ENCODE measurements around the gene ZNF615. TPM values are rescaled to one million over a fixed set of nuclear protein-coding genes. Genes with fewer than 3 reads are reported as not detected.
"Not testable (repeated sequence)": the region's sequence is repeated elsewhere in the genome, so short reads cannot be mapped to it uniquely, and the experiment has no call there.

Gene ZNF615
- total RNA-seq, 2 donors from 2014 or later = 4.7 to 19.8 TPM

DNA sequence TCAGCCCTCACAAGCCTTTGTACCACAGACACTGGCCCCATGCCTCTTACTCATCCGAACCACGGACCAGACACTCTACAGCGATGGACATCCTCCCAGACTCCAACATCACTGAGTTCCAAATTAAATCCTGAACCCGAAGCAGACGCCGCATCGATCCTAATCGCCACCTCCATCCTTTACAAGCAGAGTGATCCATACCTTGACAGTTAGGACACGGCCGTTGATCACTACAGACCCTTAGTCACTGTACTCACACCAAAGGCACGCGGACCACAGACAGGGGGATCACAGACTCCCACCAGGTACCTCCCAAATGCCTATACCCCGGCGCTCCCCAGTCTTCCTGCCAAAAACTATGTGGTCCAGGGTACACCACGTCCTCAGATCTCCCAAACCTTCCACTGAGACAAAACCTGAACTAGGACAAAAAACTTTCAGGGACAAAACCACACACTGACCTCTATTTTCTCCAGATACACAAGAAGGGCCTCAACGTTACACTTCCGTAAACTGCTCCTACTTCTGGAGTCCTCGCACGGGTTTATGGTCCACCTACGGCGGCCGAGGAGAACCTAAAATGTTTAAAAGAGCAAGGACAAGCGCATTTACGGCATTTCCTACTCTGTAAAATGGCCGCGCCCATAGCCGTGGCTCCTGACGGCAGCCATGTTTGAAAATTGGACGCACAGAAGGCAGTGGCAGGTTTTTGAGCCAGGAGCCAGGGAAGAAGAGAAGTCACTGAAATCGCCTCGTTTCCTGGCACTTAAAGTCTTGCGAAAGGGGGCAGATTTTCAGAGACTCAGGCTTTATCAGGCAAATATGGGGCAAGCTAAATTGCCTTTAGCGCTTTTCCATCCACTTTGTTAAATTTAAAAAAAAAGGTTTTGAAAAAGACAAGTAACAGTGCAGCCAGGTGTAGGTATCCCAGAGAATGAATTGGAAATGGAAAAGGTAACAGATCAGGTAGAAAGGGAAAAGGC, 21.4 kb downstream of the ZNF615 start, which contains the start of gene ZNF350:
ZNF350 (minus strand) TSS at position 532 of the 983 bp plus-strand sequence. CDS start 12,480 bp downstream, outside the sequence.
- Histone ChIP-seq H3K27me3 (replicated peaks; ENCODE audit: insufficient read depth) (no peaks in the 10 kb centered on the region), H3K9me3 (peaks cover 48% of the 10 kb centered on the region), H3K4me1 (ENCODE audit: control insufficient read depth in 1 of 2, low read depth in 2 of 2) (peaks cover 5 to 9% of the 10 kb centered on the region in 2 donors), H3K27ac (peak within 1 kb of the TSS; percentile 33 to 65), H3K4me3 (peak within 1 kb of the TSS; percentile 91), H3K36me3 (peaks cover 6% of the 10 kb centered on the region)
- TF ChIP-seq, protein P1, sequence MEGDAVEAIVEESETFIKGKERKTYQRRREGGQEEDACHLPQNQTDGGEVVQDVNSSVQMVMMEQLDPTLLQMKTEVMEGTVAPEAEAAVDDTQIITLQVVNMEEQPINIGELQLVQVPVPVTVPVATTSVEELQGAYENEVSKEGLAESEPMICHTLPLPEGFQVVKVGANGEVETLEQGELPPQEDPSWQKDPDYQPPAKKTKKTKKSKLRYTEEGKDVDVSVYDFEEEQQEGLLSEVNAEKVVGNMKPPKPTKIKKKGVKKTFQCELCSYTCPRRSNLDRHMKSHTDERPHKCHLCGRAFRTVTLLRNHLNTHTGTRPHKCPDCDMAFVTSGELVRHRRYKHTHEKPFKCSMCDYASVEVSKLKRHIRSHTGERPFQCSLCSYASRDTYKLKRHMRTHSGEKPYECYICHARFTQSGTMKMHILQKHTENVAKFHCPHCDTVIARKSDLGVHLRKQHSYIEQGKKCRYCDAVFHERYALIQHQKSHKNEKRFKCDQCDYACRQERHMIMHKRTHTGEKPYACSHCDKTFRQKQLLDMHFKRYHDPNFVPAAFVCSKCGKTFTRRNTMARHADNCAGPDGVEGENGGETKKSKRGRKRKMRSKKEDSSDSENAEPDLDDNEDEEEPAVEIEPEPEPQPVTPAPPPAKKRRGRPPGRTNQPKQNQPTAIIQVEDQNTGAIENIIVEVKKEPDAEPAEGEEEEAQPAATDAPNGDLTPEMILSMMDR (IDR thresholded peaks at IDR 0.05) = no peak
- DNase-seq (ENCODE audit: low spot score) (peak; percentile 85), ATAC-seq (ENCODE audit: insufficient number of reproducible peaks, low FRiP score, low read depth) (peak; percentile 85)

DNA sequence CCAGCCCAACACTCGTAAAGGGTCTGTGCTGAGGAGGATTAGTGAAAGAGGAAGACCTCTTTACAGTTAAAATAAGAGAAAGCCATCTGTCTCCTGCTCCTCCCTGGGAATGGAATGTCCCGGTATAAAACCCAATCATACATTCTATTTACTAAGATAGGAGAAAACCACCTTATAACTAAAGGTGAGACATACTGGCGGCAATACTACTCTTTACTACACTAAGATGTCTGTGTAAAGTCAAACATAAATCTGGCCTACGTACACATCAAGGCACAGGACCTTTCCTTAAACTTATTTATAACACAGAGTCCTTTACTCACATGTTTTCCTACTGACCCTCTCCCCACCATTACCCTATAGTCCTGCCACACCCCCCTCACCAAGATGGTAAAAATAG, 24.6 kb downstream of the ZNF615 start:
- H3K4me1 ChIP-seq (ENCODE audit: control insufficient read depth in 1 of 2, low read depth in 2 of 2) = peaks cover 5 to 9% of the 10 kb centered on the region in 2 donors
- H3K36me3 ChIP-seq = peaks cover 26% of the 10 kb centered on the region
- no peak overlapping the region for H3K27ac ChIP-seq
- H3K9me3 ChIP-seq = peaks cover 58% of the 10 kb centered on the region
- no peak overlapping the region for H3K4me3 ChIP-seq
- ATAC-seq (ENCODE audit: insufficient number of reproducible peaks, low FRiP score, low read depth) (no peak), DNase-seq (ENCODE audit: low spot score) (no peak)
- TF ChIP-seq, protein P1 (IDR thresholded peaks at IDR 0.05) = no peak
- H3K27me3 ChIP-seq (replicated peaks; ENCODE audit: insufficient read depth) = no peaks in the 10 kb centered on the region

GRCh38 chr19:51980926-51981325, 27.1 kb downstream of the ZNF615 start:
- H3K27ac ChIP-seq; H3K4me3 ChIP-seq; DNase-seq (ENCODE audit: low spot score); H3K4me1 ChIP-seq (ENCODE audit: control insufficient read depth in 1 of 2, low read depth in 2 of 2); H3K27me3 ChIP-seq (replicated peaks; ENCODE audit: insufficient read depth); ATAC-seq (ENCODE audit: insufficient number of reproducible peaks, low FRiP score, low read depth): not testable (repeated sequence)
- Histone ChIP-seq H3K36me3 (peaks cover 43% of the 10 kb centered on the region), H3K9me3 (peaks cover 77% of the 10 kb centered on the region)

- Histone ChIP-seq H3K4me3 (no peak overlapping the region), H3K4me1 (ENCODE audit: control insufficient read depth in 1 of 2, low read depth in 2 of 2) (peaks cover 0 to 2% of the 10 kb centered on the region in 2 donors), H3K27me3 (replicated peaks; ENCODE audit: insufficient read depth) (no peaks in the 10 kb centered on the region), H3K36me3 (peaks cover 45% of the 10 kb centered on the region), H3K9me3 (peaks cover 84% of the 10 kb centered on the region), H3K27ac (no peak overlapping the region)
- DNase-seq (ENCODE audit: low spot score) (no peak), ATAC-seq (ENCODE audit: insufficient number of reproducible peaks, low FRiP score, low read depth) (no peak)
- TF ChIP-seq, protein P1 (IDR thresholded peaks at IDR 0.05) = no peak
Measured at GRCh38 chr19:51980116-51980736, 27.8 kb downstream of the ZNF615 start.

DNA sequence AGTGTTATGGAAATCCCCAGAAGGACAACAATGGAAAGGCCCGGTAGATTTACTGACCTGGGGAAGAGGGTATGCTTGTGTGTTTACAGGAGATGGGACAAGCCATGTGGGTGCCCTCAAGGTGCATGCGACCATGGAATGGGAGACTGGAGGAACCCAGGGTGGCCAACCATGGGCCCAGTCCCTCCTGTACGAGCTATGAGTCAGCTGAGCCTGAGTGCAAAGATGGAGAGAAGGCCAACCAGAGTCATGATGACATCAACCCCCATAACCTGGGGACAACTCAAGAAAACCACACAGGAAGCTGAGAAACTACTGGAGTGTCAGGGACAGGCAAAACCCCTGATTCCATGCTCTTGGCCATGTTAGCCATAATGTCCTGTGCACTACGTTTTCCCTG, 29.1 kb downstream of the ZNF615 start:
- Histone ChIP-seq H3K9me3 (peaks cover 89% of the 10 kb centered on the region), H3K36me3 (peaks cover 58% of the 10 kb centered on the region)
- no peak for ATAC-seq (ENCODE audit: insufficient number of reproducible peaks, low FRiP score, low read depth)

More for the DNA sequence above, 29.1 kb downstream of the ZNF615 start:
- TF ChIP-seq, protein P1 (IDR thresholded peaks at IDR 0.05) = no peak
- Histone ChIP-seq H3K27ac (no peak overlapping the region), H3K27me3 (replicated peaks; ENCODE audit: insufficient read depth) (no peaks in the 10 kb centered on the region), H3K4me3 (no peak overlapping the region), H3K4me1 (ENCODE audit: control insufficient read depth in 1 of 2, low read depth in 2 of 2) (no peaks in the 10 kb centered on the region)
- no peak for DNase-seq (ENCODE audit: low spot score)
